IMR-90 (cell line): ENCODE results near the gene CTDSPL. TPM values are rescaled to one million over a fixed set of nuclear protein-coding genes. Genes with fewer than 3 reads are reported as not detected.

Experiments used
- ATAC-seq: fragments of 200-7000 bp; cut with Tn5 transposase; 2 replicates; pipeline ENCODE4 v1.9.1; 2020; ENCODE audit warnings: low read depth, mild to moderate bottlenecking, moderate library complexity
- BruUV-seq: library from RNA; stranded (reverse); fragments of 400-500 nt; replicated peaks from 2 replicates; lab custom pipeline; 2021; lab: Mats Ljungman, UMichigan
- CTCF ChIA-PET: fragments of 300-600 bp; formaldehyde crosslinking; extraction: SDS; loops from one replicate; lab custom pipeline; 2021; ENCODE audit warnings: antibody characterized with exemption; lab: Yijun Ruan, JAX
- POLR2A ChIA-PET: fragments of 300-600 bp; sonication (Branson Sonifier 250); formaldehyde crosslinking; loops from one replicate; lab custom pipeline; 2022; ENCODE audit warnings: antibody characterized with exemption; ENCODE audit not compliant: unreplicated experiment; lab: Charles Lee
- DNase-seq: peaks from one replicate; pipeline ENCODE4 v3.0.0; 2013
- H2AFZ ChIP-seq: replicated peaks from 2 replicates; pipeline ENCODE3; 2013; ENCODE audit warnings: low read length, mild to moderate bottlenecking; ENCODE audit not compliant: poor library complexity
- H2AK5ac ChIP-seq: 2 replicates; pipeline ENCODE4 v1.6.1; 2013; ENCODE audit warnings: low read depth, low read length, inconsistent platforms
- H2AK9ac ChIP-seq: replicated peaks from 2 replicates; pipeline ENCODE3; 2013; ENCODE audit warnings: mild to moderate bottlenecking, low read depth, low read length, moderate library complexity; ENCODE audit not compliant: poor library complexity
- H2BK120ac ChIP-seq: 2 replicates; pipeline ENCODE4 v1.6.1; 2013; ENCODE audit warnings: low read depth, low read length, inconsistent platforms
- H2BK15ac ChIP-seq: 3 replicates; pipeline ENCODE4 v1.6.1; 2013; ENCODE audit warnings: low read depth, low read length, inconsistent platforms
- H2BK20ac ChIP-seq: 2 replicates; pipeline ENCODE4 v1.6.1; 2013; ENCODE audit warnings: low read depth, mild to moderate bottlenecking, inconsistent platforms, low read length, moderate library complexity
- H2BK5ac ChIP-seq: 2 replicates; pipeline ENCODE4 v1.6.1; 2013; ENCODE audit warnings: mild to moderate bottlenecking, low read depth, low read length, inconsistent platforms; ENCODE audit not compliant: poor library complexity, severe bottlenecking
- H3K14ac ChIP-seq: replicated peaks from 2 replicates; pipeline ENCODE4 v1.6.1; 2013; ENCODE audit warnings: low read depth, low read length, inconsistent platforms
- H3K18ac ChIP-seq: 2 replicates; pipeline ENCODE4 v1.6.1; 2013; ENCODE audit warnings: low read depth, low read length, control low read depth
- H3K23ac ChIP-seq: 2 replicates; pipeline ENCODE4 v1.6.1; 2013; ENCODE audit warnings: low read depth, low read length, inconsistent platforms
- H3K27ac ChIP-seq: 2 replicates; pipeline ENCODE4 v1.5.1; 2013; ENCODE audit warnings: mild to moderate bottlenecking, control low read depth, low read length; ENCODE audit not compliant: insufficient read depth
- H3K27me3 ChIP-seq: 2 replicates; pipeline ENCODE4 v1.6.1; 2013; ENCODE audit warnings: low read length; ENCODE audit not compliant: control insufficient read depth, insufficient read depth
- H3K36me3 ChIP-seq: 2 replicates; pipeline ENCODE4 v1.6.1; 2013; ENCODE audit warnings: low read length, mixed read lengths; ENCODE audit not compliant: control insufficient read depth, insufficient read depth
- H3K4ac ChIP-seq: 2 replicates; pipeline ENCODE4 v1.6.1; 2013; ENCODE audit warnings: low read depth, low read length, inconsistent platforms
- H3K4me1 ChIP-seq: 2 replicates; pipeline ENCODE4 v1.6.1; 2013; ENCODE audit warnings: low read length, mixed read lengths; ENCODE audit not compliant: control insufficient read depth, insufficient read depth
- H3K4me2 ChIP-seq: 2 replicates; pipeline ENCODE4 v1.6.1; 2013; ENCODE audit warnings: low read depth, mild to moderate bottlenecking, control low read depth, low read length, moderate library complexity
- H3K4me3 ChIP-seq: 2 replicates; pipeline ENCODE4 v1.5.1; 2013; ENCODE audit warnings: low read depth, mild to moderate bottlenecking, control low read depth, low read length, moderate library complexity; ENCODE audit not compliant: insufficient read depth
- H3K56ac ChIP-seq: 2 replicates; pipeline ENCODE4 v1.6.1; 2013; ENCODE audit warnings: low read length, inconsistent platforms; ENCODE audit not compliant: insufficient read depth; ENCODE audit errors: extremely low read depth
- H3K79me1 ChIP-seq, 2 experiments: 2 replicates each; pipeline ENCODE4 v1.6.1; 2013; ENCODE audit warnings: low read length in 2 of 2, inconsistent platforms in 1 of 2, low read depth in 1 of 2
- H3K9ac ChIP-seq: 2 replicates; pipeline ENCODE4 v1.6.1; 2013; ENCODE audit warnings: low read depth, low read length, control low read depth
- H3K9me1 ChIP-seq: 2 replicates; pipeline ENCODE4 v1.6.1; 2013; ENCODE audit warnings: low read length, inconsistent platforms; ENCODE audit not compliant: insufficient read depth
- H3K9me3 ChIP-seq: 2 replicates; pipeline ENCODE4 v1.6.1; 2013; ENCODE audit warnings: low read length; ENCODE audit not compliant: control insufficient read depth, insufficient read depth
- H4K20me1 ChIP-seq: 2 replicates; pipeline ENCODE4 v1.6.1; 2013; ENCODE audit warnings: low read length, inconsistent platforms; ENCODE audit not compliant: insufficient read depth
- H4K5ac ChIP-seq: 2 replicates; pipeline ENCODE4 v1.6.1; 2013; ENCODE audit warnings: mild to moderate bottlenecking, low read depth, low read length, control low read depth
- H4K8ac ChIP-seq, 2 experiments: 2 replicates each; pipeline ENCODE4 v1.6.1; 2013; ENCODE audit warnings: low read depth in 2 of 2, low read length in 2 of 2, control low read depth in 1 of 2, inconsistent platforms in 1 of 2
- H4K91ac ChIP-seq: 2 replicates; pipeline ENCODE4 v1.6.1; 2013; ENCODE audit warnings: low read depth, low read length, inconsistent platforms; ENCODE audit not compliant: insufficient read depth
- CEBPB ChIP-seq: IDR thresholded peaks from 2 replicates; pipeline ENCODE4 v1.6.1; 2012; ENCODE audit warnings: low read depth, low read length, improper control_type of control experiment
- CHD1 ChIP-seq: IDR thresholded peaks from 2 replicates; pipeline ENCODE4 v1.6.1; 2012; ENCODE audit warnings: low read depth, low read length, improper control_type of control experiment
- ELK1 ChIP-seq: fragments of 150-350 bp; IDR thresholded peaks from 2 replicates; pipeline ENCODE4 v1.6.1; 2016; ENCODE audit warnings: low read depth, mild to moderate bottlenecking, low read length, moderate library complexity, borderline replicate concordance
- MAFK ChIP-seq: IDR thresholded peaks from 2 replicates; pipeline ENCODE4 v1.6.1; 2012; ENCODE audit warnings: low read depth, low read length, improper control_type of control experiment
- NFE2L2 ChIP-seq: fragments of 150-350 bp; IDR thresholded peaks from 2 replicates; pipeline ENCODE4 v1.6.1; 2016; ENCODE audit warnings: low read depth, mild to moderate bottlenecking, low read length
- RAD21 ChIP-seq: IDR thresholded peaks from 2 replicates; pipeline ENCODE4 v1.6.1; 2012; ENCODE audit warnings: low read length, improper control_type of control experiment
- WGBS, 2 experiments: methylation state at CpG; one replicate each; pipeline versions ENCODE4 v1.1.5 to v1.1.7; 2013; ENCODE audit warnings: missing lambda C conversion rate in 2 of 2; ENCODE audit not compliant: insufficient read length in 1 of 2; ENCODE audit errors: extremely low coverage in 2 of 2; 5-methylcytosine and 5-hydroxymethylcytosine counted together
- dilution Hi-C: fragments of 300-500 bp; cut with HindIII; formaldehyde crosslinking; loops from one replicate; pipeline ENCODE4 v1.14.3; 2018; ENCODE audit warnings: low sequenced_read_pairs; ENCODE audit not compliant: unreplicated experiment
- in situ Hi-C: fragments of 300-500 bp; cut with MboI; formaldehyde crosslinking; loops from 3 replicates; pipeline ENCODE4 v1.14.3; 2019; ENCODE audit warnings: low sequenced_read_pairs, inconsistent platforms, mixed read lengths
- intact Hi-C: fragments of 100-400 bp; cut with micrococcal nuclease; formaldehyde crosslinking; loops from 2 replicates; pipeline ENCODE4 v1.10.0; 2022
- polyA plus RNA-seq, 3 experiments: library from polyadenylated mRNA; depleted of rRNA; stranded (reverse); fragments of >200 nt; gene quantifications; 2 replicates each; pipeline ENCODE4 v1.2.3, GENCODE V29; 2012; ENCODE audit warnings: low replicate concordance in 1 of 3
- total RNA-seq: library from RNA; depleted of rRNA; stranded (reverse); fragments of >200 nt; gene quantifications from 2 replicates; pipeline ENCODE4 v1.2.3, GENCODE V29; 2012

The CTDSPL gene
- total and polyA plus RNA-seq, 2 of the 4 experiments (the other 2 are of a cell fraction) = 24.5 to 29.0 TPM

GRCh38 chr3:37981348-37981664, 119.6 kb downstream of the CTDSPL start:
- Histone ChIP-seq H4K8ac (no peak overlapping the region), H3K14ac (no peak overlapping the region), H4K91ac (no peak overlapping the region), H2AK5ac (no peak overlapping the region), H2AFZ (no peak overlapping the region), H4K20me1 (no peaks in the 10 kb centered on the region), H3K27ac (no peak overlapping the region), H3K18ac (no peak overlapping the region), H3K4me2 (no peak overlapping the region), H3K36me3 (peaks cover 25% of the 10 kb centered on the region), H3K4ac (no peak overlapping the region), H3K9me3 (no peaks in the 10 kb centered on the region), H3K9me1 (peaks cover 7% of the 10 kb centered on the region; the same call in 1 of the 2 replicates), H3K27me3 (no peaks in the 10 kb centered on the region), H4K5ac (no peak overlapping the region), H3K56ac (no peak overlapping the region), H3K79me1 (peaks cover 0 to 2% of the 10 kb centered on the region in 2 experiments; a peak in 1 of 4 replicates), H2BK120ac (no peak overlapping the region), H3K4me3 (no peak overlapping the region), H3K9ac (no peak overlapping the region), H2BK15ac (no peak overlapping the region), H3K23ac (no peak overlapping the region), H3K4me1 (no peaks in the 10 kb centered on the region), H2BK20ac (no peak overlapping the region), H2AK9ac (no peak overlapping the region), H2BK5ac (no peak overlapping the region)
- in situ Hi-C loops (no loop called here), intact Hi-C loops (no loop called here), dilution Hi-C loops (no loop called here)
- ChIA-PET CTCF (interaction anchor here (0.9 kb wide), 1 partner anchor 16 kb away, joined by 3 read pairs; no protein-coding TSS in a partner anchor), POLR2A (no interaction called here)
- WGBS, 2 experiments = no CpG with 5 or more reads among the region's 2 CpGs
- BruUV-seq = no TSS peak
- ATAC-seq = no peak
- DNase-seq = no peak
- no peak for TF ChIP-seq CEBPB
- no peak for TF ChIP-seq ELK1
- TF ChIP-seq CHD1 = no peak
- no peak for TF ChIP-seq NFE2L2
- TF ChIP-seq MAFK = no peak
- TF ChIP-seq RAD21 = no peak
